ENCODE data around the gene RNF169.

DNA sequence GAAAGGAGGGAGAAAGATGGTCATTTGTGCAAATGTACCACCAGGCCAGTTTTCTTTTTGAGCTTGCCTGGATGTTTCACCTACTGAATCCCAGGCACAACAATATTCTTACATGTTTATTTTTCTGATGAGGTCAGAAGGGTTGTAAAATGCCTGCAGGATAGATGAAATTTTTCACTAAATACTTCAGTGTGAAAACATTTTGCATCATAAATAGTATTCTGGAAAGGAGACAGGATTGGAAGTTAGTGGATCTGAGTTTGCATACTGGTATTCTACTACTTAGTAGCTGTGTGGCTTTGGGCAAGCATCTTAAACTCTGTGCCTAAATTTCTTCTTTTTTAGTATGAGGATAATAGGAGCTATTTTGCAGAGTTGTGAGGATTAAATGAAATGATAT, 24.8 kb downstream of the RNF169 start:
- TF ChIP-seq, protein P1, sequence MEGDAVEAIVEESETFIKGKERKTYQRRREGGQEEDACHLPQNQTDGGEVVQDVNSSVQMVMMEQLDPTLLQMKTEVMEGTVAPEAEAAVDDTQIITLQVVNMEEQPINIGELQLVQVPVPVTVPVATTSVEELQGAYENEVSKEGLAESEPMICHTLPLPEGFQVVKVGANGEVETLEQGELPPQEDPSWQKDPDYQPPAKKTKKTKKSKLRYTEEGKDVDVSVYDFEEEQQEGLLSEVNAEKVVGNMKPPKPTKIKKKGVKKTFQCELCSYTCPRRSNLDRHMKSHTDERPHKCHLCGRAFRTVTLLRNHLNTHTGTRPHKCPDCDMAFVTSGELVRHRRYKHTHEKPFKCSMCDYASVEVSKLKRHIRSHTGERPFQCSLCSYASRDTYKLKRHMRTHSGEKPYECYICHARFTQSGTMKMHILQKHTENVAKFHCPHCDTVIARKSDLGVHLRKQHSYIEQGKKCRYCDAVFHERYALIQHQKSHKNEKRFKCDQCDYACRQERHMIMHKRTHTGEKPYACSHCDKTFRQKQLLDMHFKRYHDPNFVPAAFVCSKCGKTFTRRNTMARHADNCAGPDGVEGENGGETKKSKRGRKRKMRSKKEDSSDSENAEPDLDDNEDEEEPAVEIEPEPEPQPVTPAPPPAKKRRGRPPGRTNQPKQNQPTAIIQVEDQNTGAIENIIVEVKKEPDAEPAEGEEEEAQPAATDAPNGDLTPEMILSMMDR (conservative IDR thresholded peaks at IDR 0.05; ENCODE audit: low read depth, low read length), result no peak
- TF ChIP-seq SMC3 (IDR thresholded peaks at IDR 0.05; ENCODE audit: low read depth, low read length), result no peak
- TF ChIP-seq POLR2A (IDR thresholded peaks at IDR 0.05; ENCODE audit: low read depth, low read length), result no peak
- TF ChIP-seq, protein P2, sequence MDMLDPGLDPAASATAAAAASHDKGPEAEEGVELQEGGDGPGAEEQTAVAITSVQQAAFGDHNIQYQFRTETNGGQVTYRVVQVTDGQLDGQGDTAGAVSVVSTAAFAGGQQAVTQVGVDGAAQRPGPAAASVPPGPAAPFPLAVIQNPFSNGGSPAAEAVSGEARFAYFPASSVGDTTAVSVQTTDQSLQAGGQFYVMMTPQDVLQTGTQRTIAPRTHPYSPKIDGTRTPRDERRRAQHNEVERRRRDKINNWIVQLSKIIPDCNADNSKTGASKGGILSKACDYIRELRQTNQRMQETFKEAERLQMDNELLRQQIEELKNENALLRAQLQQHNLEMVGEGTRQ (IDR thresholded peaks at IDR 0.05; ENCODE audit: low read depth, low read length), result no peak
